Measurements from ENCODE around the gene HERC2. TPM values are rescaled to one million over a fixed set of nuclear protein-coding genes. Genes with fewer than 3 reads are reported as not detected.

The HERC2 gene
- total RNA-seq, 4 donors from 2014 or later: 74.1 to 106 (median 88.7) TPM

DNA sequence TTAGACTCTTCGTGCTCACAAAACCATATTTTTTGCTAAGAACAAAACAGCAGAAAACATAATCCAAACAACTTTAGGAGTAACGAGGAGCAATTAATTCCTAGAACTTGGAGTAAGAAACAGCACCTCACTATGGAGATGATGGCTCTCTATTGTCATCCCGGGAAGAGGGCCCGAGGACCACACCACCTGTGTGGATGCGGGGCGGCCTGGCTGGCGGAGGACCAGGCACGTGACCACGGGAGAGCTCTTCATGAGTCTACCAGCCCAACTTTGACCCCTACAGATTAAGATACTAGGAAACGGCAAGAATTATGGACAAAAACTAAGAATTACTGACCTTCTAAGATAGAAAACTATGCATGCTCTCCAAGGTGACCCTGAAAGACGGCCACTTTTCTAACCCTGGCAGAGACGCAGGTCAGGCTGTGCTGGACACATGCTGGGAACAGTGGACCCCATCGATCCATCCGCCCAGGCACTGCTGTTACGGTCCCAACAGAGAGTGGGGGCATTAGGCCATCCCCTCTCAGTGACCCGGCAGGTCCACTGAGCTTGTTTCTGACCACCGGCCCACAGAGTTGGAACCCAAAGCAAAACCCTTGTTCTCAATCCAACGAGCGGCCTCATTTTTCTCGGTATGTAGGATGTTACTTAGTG lies 209.7 kb downstream of the HERC2 start:
- DNase-seq (ENCODE audit: low spot score in 2 of 2): no peak
- H3K4me3 ChIP-seq: no peak overlapping the region
- peaks cover 0 to 7% (median 5%) of the 10 kb centered on the region in 4 donors for H3K4me1 ChIP-seq
- 92 to 94% methylated on average over 20 of the region's 20 CpGs for WGBS, 2 donors
- no peaks in the 10 kb centered on the region for H3K9me3 ChIP-seq
- TF ChIP-seq, protein P1, sequence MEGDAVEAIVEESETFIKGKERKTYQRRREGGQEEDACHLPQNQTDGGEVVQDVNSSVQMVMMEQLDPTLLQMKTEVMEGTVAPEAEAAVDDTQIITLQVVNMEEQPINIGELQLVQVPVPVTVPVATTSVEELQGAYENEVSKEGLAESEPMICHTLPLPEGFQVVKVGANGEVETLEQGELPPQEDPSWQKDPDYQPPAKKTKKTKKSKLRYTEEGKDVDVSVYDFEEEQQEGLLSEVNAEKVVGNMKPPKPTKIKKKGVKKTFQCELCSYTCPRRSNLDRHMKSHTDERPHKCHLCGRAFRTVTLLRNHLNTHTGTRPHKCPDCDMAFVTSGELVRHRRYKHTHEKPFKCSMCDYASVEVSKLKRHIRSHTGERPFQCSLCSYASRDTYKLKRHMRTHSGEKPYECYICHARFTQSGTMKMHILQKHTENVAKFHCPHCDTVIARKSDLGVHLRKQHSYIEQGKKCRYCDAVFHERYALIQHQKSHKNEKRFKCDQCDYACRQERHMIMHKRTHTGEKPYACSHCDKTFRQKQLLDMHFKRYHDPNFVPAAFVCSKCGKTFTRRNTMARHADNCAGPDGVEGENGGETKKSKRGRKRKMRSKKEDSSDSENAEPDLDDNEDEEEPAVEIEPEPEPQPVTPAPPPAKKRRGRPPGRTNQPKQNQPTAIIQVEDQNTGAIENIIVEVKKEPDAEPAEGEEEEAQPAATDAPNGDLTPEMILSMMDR (IDR thresholded peaks at IDR 0.05): no peak
- TF ChIP-seq EP300 (IDR thresholded peaks at IDR 0.05): no peak
- TF ChIP-seq POLR2A (IDR thresholded peaks at IDR 0.05): no peak
- H3K27me3 ChIP-seq: peaks cover 0 to 7% of the 10 kb centered on the region in 2 donors
- H3K36me3 ChIP-seq: peaks cover 3 to 64% (median 22%) of the 10 kb centered on the region in 3 donors
- H3K27ac ChIP-seq: no peak overlapping the region

DNA sequence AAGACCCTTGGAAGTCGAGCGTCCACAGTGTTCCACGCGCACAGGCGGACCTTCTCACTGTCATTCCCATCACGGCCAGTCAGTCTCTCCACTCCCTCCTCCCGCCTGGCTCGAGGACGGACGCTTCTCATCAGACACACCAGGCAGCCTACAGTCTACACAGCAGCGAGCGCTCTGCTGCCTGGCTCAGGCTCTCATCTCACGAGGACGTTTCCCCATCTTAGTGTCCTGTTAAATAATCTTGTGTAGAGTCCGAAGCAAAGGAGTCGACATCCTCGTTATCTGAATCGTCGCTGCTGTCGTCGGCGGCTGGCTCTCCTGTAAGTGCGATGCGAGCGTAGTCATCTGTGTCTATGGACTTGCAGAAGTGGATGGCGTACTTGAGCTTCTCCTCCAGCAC lies 210.4 kb downstream of the HERC2 start:
- no peak for DNase-seq (ENCODE audit: low spot score in 2 of 2)
- no peaks in the 10 kb centered on the region for H3K9me3 ChIP-seq
- H3K27me3 ChIP-seq: peaks cover 0 to 9% of the 10 kb centered on the region in 2 donors
- H3K4me3 ChIP-seq: no peak overlapping the region
- no peak overlapping the region for H3K27ac ChIP-seq
- TF ChIP-seq, protein P1 (IDR thresholded peaks at IDR 0.05): no peak
- TF ChIP-seq EP300 (IDR thresholded peaks at IDR 0.05): no peak
- TF ChIP-seq POLR2A (IDR thresholded peaks at IDR 0.05): no peak
- WGBS, 2 donors: 94 to 95% methylated on average over 26 of the region's 26 CpGs
- H3K36me3 ChIP-seq: peaks cover 3 to 57% (median 22%) of the 10 kb centered on the region in 3 donors
- peaks cover 0 to 13% (median 9%) of the 10 kb centered on the region in 4 donors for H3K4me1 ChIP-seq

DNA sequence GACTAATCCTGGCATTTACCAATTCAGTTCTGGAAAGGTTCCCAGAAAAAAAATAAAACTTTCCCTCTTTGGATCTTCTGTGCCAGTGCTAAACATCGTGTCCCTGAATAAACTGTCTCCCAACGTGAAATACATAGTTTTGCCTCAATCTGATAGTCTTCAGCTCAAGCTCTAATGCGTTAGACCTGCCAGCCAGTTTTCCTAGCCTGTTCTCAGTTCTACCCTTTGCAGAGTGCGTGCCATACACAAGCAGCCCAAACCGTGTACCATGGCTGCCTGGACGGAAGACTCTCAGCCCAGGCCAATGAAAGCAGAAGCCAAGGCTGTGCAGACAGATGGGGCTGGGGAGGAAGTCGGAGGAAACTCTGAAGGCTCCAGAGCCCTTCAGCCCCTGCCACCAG lies 211.5 kb downstream of the HERC2 start:
- 54 to 57% methylated on average over 7 of the region's 7 CpGs for WGBS, 2 donors
- TF ChIP-seq, protein P1 (IDR thresholded peaks at IDR 0.05): no peak
- no peak for TF ChIP-seq POLR2A (IDR thresholded peaks at IDR 0.05)
- TF ChIP-seq EP300 (IDR thresholded peaks at IDR 0.05): no peak
- H3K4me1 ChIP-seq: peaks cover 0 to 17% (median 13%) of the 10 kb centered on the region in 4 donors
- no peak for DNase-seq (ENCODE audit: low spot score in 2 of 2)
- peaks cover 3 to 47% (median 22%) of the 10 kb centered on the region in 3 donors for H3K36me3 ChIP-seq
- no peak overlapping the region for H3K27ac ChIP-seq
- H3K27me3 ChIP-seq: peaks cover 0 to 14% of the 10 kb centered on the region in 2 donors
- H3K9me3 ChIP-seq: no peaks in the 10 kb centered on the region
- no peak overlapping the region for H3K4me3 ChIP-seq

DNA sequence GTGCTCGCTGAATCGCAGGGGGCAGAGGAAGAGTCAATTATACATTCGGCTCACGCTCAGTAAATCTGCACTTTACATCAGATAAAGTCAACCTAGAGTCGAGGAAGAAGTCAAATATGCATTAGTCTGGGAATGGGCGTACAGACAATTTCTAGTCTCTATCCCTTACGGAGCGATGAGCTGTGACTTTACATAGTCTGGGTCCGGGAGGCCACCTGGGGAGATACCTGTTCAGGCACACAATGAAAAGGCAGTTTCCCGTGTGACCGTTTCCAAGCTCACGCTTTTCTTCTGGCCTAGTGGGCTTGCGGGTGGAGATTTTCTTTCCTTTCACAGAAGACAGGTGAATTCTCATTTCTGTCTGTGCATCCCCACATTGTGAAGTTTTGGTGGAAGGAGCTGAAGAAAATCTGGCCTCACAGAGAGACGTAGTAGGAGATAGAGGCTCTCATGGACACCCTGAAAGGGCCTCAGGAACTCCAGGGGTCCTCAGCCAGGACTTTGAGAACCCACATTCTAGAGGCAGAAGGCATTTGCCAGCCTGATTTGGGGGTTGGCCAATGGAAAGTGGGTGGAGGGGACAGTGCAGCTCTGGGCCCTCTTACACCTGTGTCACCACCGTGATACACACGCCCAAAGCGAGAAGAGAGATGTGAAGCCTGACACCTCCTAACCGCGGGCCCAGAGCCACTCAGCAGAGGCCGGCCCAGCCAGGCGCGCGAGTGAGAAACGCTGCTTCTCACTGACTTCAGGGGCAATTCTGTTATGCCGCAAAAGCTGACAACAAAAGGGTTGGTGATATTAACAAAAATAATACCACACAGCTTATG lies 212.1 kb downstream of the HERC2 start:
- H3K4me1 ChIP-seq: peaks cover 0 to 17% (median 13%) of the 10 kb centered on the region in 4 donors
- peaks cover 3 to 40% (median 22%) of the 10 kb centered on the region in 3 donors for H3K36me3 ChIP-seq
- 90 to 95% methylated on average over 25 of the region's 25 CpGs for WGBS, 2 donors
- TF ChIP-seq POLR2A (IDR thresholded peaks at IDR 0.05) (no peak), EP300 (IDR thresholded peaks at IDR 0.05) (no peak)
- TF ChIP-seq, protein P1 (IDR thresholded peaks at IDR 0.05): no peak
- peaks cover 0 to 14% of the 10 kb centered on the region in 2 donors for H3K27me3 ChIP-seq
- DNase-seq (ENCODE audit: low spot score in 2 of 2): no peak
- H3K27ac ChIP-seq: no peak overlapping the region
- H3K9me3 ChIP-seq: no peaks in the 10 kb centered on the region
- H3K4me3 ChIP-seq: no peak overlapping the region

DNA sequence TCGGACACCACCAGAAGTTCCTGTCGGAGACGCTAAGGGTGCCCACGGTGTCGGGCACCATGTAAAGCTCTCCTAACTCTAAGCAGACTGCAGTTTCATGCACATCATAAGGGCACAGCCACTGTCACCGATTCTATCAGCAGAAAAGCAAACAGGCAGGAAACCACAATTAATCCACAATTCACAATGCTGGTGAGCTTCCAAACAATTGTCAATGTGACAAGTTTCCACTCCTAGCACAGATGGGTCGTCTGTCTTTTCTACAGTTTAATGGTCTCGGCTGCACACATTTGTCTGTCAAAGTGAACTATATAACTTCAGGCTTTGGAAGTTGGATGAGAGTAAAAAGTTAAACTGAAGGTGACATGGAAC lies 214.1 kb downstream of the HERC2 start:
- no peak overlapping the region for H3K27ac ChIP-seq
- no peak for TF ChIP-seq POLR2A (IDR thresholded peaks at IDR 0.05)
- TF ChIP-seq, protein P1 (IDR thresholded peaks at IDR 0.05): no peak
- TF ChIP-seq EP300 (IDR thresholded peaks at IDR 0.05): no peak
- H3K27me3 ChIP-seq: peaks cover 0 to 14% of the 10 kb centered on the region in 2 donors
- peaks cover 0 to 21% (median 4%) of the 10 kb centered on the region in 3 donors for H3K36me3 ChIP-seq
- peak overlapping the region in 2 of 4 donors; percentile 60 to 69 for H3K4me3 ChIP-seq
- 36 to 51% methylated on average over 8 of the region's 8 CpGs for WGBS, 2 donors
- H3K4me1 ChIP-seq: peaks cover 0 to 17% (median 13%) of the 10 kb centered on the region in 4 donors
- no peaks in the 10 kb centered on the region for H3K9me3 ChIP-seq
- no peak for DNase-seq (ENCODE audit: low spot score in 2 of 2)

All from tibial nerve (tissue), 4 donors.